Stomach smooth muscle (tissue), 2 donors: ENCODE results near the gene PSG2.
"Not testable (repeated sequence)": the region's sequence is repeated elsewhere in the genome, so short reads cannot be mapped to it uniquely, and the experiment has no call there.

Experiments
- H3K27ac ChIP-seq: one replicate; pipeline ENCODE4 v1.7.0; 2013; ENCODE audit warnings: mild to moderate bottlenecking, low read length, inconsistent platforms
- H3K27me3 ChIP-seq, 2 donors: one replicate each; pipeline ENCODE4 v1.7.0; 2013; ENCODE audit warnings: low read length in 2 of 2; ENCODE audit not compliant: insufficient read depth in 2 of 2, control insufficient read depth in 1 of 2
- H3K36me3 ChIP-seq, 2 donors: one replicate each; pipeline ENCODE4 v1.7.0; 2013; ENCODE audit warnings: low read length in 2 of 2; ENCODE audit not compliant: control insufficient read depth in 2 of 2, insufficient read depth in 2 of 2
- H3K4me1 ChIP-seq: one replicate; pipeline ENCODE4 v1.7.0; 2013; ENCODE audit warnings: low read length; ENCODE audit not compliant: control insufficient read depth, insufficient read depth
- H3K4me3 ChIP-seq, 2 donors: one replicate each; pipeline ENCODE4 v1.7.0; 2013; ENCODE audit warnings: low read length in 2 of 2
- H3K9ac ChIP-seq, 2 donors: one replicate each; pipeline ENCODE4 v1.7.0; 2013; ENCODE audit warnings: low read length in 2 of 2, mild to moderate bottlenecking in 1 of 2
- H3K9me3 ChIP-seq, 2 donors: one replicate each; pipeline ENCODE4 v1.7.0; 2013; ENCODE audit warnings: low read length in 2 of 2; ENCODE audit not compliant: control insufficient read depth in 2 of 2
- donor health status: healthy.
- donor health status: Pancreatic carcinoma.

The PSG2 gene

DNA sequence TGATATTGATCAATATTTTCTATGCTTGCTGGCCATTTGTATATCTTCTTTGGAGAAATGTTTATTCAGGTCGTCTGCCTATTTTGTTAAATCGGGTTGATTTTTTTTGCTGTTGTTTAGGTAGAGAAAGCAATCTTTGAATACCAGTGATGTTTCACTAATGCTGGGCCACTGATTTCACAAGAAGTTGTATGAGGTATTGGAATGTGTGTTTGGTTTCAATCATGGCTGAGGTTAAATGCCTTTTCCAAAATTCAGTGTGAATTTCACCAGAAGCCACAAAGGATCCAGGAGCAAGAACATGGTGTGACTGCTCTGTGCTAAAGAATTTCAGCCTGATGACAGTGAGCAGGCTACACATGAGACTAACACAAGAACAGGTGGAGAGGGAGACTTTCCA is 32.1 kb upstream of the PSG2 start:
- H3K9ac ChIP-seq, H3K27me3 ChIP-seq, H3K4me3 ChIP-seq, H3K4me1 ChIP-seq, H3K9me3 ChIP-seq, H3K36me3 ChIP-seq, H3K27ac ChIP-seq: not testable (repeated sequence)

DNA sequence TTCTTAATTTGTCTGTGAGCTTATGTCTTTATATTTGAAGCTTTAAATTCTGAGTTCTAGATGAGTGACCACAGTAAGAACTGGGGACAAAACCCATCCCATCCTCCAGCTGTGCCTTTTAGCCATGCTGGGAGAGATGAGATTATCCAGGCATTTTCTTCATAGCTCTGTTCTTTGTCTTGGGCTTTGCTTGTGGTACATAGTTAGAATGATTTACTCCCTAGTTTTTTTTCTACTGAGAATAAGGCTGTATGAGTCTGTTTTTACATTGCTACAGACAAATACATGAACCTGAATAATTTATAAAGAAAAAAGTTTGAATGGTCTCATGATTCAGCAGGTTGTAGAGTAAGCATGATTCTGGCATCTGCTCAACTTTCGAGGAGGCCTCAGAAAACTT is 24.9 kb upstream of the PSG2 start:
- not testable (repeated sequence) for H3K27ac ChIP-seq, H3K4me3 ChIP-seq, H3K9ac ChIP-seq, H3K4me1 ChIP-seq, H3K36me3 ChIP-seq, H3K27me3 ChIP-seq, H3K9me3 ChIP-seq

DNA sequence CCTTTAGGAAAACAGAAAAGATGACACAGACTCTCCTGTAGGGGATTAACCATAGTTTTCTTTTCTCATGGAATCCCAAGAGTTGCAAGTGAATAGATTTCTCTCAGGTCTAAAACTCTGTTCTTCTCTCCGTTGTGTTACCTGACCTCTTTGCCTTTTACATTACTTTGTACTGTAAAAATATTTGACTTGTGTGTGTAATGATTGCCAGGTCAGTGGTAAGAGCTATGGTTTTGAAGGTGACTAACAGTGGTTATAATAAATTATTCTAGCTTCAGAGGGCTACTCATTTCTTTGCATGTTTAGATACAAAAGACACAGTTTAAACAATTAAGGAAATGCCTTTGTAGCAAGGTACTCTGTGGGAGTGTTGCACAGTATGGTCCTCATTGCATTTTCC is 23.0 kb upstream of the PSG2 start:
- H3K4me1 ChIP-seq: no peaks in the 10 kb centered on the region
- no peak overlapping the region for H3K9ac ChIP-seq
- H3K4me3 ChIP-seq: no peak overlapping the region
- no peaks in the 10 kb centered on the region for H3K36me3 ChIP-seq
- no peaks in the 10 kb centered on the region for H3K27me3 ChIP-seq
- H3K9me3 ChIP-seq: peaks cover 0 to 4% of the 10 kb centered on the region in 2 donors
- no peak overlapping the region for H3K27ac ChIP-seq

DNA sequence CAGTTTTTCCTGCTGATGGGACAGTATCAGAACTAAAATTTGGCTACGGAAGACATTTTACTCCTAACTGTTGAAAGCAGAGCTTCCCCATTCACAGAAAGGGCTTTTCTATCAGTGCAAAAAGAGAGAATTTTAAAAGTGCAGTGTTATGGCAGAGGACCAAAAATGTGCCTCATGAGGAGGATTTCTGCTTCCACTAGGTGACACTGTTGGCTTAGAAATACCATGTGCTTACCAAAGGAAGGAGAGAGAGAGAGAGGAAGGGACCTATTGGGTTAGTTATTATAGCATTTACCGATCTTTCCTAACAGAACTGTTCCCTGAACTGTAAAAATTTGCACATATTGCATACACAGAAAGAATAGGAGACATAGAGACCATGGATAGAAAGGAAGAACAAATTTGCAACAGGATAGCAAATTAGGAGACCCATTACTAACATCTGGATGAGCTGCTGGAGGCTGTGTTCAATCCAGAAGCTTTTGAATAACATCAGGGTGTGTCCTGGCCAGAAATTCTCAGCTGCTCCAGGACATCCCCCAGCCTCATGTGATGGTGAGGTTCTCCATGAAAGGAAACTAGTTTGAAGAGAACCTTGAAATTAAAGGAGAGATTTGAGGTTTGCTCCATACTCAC is 21.8 kb upstream of the PSG2 start:
- not testable (repeated sequence) for H3K9me3 ChIP-seq

DNA sequence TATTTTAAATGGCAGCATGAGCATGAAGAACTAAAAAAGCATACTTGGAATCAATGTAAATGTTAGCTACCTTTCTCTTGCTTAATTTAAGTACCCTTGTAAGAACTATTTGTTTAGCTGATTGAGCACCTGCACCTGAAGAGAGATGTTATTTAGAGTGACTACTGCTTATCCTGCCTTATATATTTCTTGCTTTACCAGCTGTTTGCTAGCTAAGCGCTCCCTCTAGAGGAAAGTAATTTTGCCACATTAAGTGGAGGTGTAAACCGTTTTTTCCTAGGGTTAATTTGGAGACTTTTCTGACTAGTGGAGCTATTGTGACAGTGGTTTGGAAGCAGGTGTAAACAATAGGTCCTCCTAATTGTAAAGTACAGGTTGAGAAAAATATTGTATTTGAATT is 19.4 kb upstream of the PSG2 start:
- H3K36me3 ChIP-seq: no peaks in the 10 kb centered on the region
- no peaks in the 10 kb centered on the region for H3K4me1 ChIP-seq
- H3K4me3 ChIP-seq: no peak overlapping the region
- no peaks in the 10 kb centered on the region for H3K27me3 ChIP-seq
- no peak overlapping the region for H3K9ac ChIP-seq
- H3K9me3 ChIP-seq: peaks cover 0 to 4% of the 10 kb centered on the region in 2 donors
- H3K27ac ChIP-seq: no peak overlapping the region

More for the DNA sequence above, 21.8 kb upstream of the PSG2 start:
- H3K27me3 ChIP-seq, H3K27ac ChIP-seq, H3K36me3 ChIP-seq, H3K9ac ChIP-seq, H3K4me3 ChIP-seq, H3K4me1 ChIP-seq: not testable (repeated sequence)

DNA sequence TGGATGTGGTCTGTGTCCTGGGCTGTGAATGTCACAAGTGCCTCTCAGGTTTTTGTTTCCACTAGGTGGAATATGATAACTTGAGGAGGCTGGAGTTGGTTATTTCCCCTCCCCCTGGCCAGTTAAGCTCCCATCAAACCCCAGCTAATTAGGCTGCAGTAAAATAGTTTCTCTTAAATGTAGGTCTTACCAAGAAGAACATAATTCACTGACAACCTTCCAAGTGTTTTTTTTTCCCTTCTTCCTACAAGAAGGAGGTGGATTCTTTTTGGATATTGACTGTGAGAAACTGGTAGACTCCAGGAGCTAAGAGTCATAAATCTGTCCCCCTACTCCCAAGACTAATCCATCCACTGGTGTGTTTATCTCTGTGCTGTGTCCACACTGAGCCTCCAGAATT is 15.9 kb upstream of the PSG2 start:
- not testable (repeated sequence) for H3K27me3 ChIP-seq, H3K9me3 ChIP-seq, H3K9ac ChIP-seq

DNA sequence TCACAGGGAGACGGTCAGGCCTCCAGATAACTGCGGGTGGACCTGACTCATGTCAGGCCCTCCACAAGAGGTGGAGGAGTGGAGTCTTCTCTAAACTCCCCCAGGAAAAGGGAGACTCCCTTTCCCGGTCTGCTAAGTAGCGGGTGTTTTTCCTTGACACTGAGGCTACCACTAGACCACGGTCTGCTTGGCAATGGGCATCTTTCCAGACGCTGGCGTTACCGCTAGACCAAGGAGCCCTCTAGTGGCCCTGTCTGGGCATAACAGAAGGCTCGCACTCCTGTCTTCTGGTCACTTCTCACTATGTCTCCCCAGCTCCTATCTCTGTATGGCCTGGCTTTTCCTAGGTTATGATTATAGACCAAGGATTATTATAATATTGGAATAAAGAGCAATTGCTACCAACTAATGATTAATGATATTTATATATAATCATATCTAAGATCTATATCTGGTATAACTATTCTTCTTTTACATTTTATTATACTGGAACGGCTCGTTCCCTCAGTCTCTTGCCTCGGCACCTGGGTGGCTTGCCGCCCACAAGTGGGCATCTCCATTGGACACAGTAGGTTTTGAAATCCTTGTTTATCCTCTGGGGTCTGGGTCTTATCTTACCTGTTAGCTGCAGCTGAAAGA is 5.3 kb upstream of the PSG2 start:
- H3K4me1 ChIP-seq, H3K4me3 ChIP-seq, H3K9me3 ChIP-seq, H3K27me3 ChIP-seq, H3K9ac ChIP-seq, H3K27ac ChIP-seq, H3K36me3 ChIP-seq: not testable (repeated sequence)

More for the DNA sequence above, 15.9 kb upstream of the PSG2 start:
- not testable (repeated sequence) for H3K27ac ChIP-seq, H3K4me1 ChIP-seq, H3K4me3 ChIP-seq, H3K36me3 ChIP-seq

DNA sequence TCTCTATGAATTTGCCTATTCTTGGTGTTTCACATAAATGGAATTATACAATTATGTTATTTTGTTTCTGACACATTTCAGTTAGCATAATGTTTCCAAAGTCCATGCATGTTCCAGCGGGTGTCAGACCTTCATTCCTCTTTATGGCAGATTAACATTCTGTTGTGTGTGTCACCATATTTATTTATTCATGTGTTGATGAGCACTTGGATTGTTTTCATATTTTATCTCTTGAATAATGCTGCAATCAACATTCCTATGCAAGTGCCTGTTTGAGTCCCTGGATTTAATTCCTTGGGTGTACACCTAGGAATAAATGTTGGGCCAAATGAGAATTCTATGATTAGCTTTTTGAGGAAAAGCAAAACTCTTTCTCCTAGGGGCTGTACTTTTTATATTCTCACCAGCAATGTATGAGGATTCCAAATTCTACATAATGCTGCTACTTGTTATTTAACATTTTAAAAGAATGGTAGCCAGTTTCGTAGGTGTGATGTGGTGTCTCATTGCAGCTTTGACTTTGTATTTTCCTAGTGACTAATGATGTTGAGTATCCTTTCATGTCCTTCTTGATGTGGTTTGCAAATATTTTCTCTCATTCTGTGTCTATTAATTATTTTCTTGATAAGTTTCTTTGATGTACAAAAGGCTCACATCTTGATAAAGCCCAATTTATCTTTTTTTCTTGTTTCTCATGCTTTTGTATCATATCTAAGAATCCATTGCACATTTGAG is 3.5 kb upstream of the PSG2 start:
- H3K36me3 ChIP-seq, H3K4me3 ChIP-seq, H3K9ac ChIP-seq, H3K27me3 ChIP-seq, H3K27ac ChIP-seq, H3K4me1 ChIP-seq, H3K9me3 ChIP-seq: not testable (repeated sequence)

DNA sequence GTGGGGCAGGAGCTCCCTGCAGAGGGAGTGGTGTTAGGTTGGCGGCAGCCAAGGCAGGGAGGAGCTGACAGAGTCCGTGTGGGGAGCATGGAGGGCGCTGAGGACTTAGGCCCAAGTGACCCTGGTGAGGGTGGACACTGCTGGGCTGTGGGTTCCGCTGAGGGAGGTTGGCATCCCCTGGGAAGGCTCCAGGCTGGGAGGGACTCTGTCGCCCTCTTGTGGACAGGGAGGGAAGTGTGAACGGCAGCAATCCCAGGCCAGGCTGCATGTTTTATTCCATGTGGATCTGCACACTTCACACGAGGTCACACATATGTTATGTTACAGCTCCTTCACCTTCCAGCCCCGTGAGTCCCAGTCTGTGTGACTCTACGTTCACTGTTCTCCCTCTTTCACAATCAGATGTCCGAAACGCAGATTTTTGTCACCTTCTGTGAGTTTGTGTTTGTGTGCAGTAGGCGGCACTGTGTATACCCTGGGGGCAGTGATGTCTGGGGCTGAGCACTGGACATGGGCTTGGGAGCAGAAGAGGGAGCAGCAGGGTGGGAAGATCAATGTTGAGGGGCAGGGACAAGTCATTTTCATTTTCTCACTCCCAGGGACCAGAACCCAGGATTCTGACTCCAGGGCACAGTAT is 1.8 kb upstream of the PSG2 start:
- H3K4me3 ChIP-seq, H3K27ac ChIP-seq, H3K36me3 ChIP-seq, H3K9ac ChIP-seq, H3K4me1 ChIP-seq, H3K27me3 ChIP-seq, H3K9me3 ChIP-seq: not testable (repeated sequence)

DNA sequence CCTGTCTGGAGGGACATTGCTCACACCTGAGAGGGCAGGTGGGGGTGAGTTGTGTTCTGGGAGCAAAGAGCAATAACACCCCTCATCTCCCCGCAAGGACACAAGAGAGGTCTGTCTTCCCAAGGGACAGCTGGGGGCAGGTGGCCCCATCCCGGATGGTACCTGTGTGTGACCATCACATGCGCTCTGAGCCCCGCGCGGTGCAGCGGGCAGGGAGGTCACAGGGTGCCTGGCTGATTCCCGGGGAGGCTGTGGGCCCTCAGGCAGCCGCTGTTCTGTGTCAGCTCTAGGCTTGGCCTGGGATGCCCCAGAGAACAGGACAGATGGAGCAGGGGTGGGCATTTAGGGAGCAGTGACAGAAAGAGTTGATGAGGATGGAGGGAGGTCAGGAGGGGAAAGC is 1.2 kb upstream of the PSG2 start:
- H3K9ac ChIP-seq: not testable (repeated sequence)

DNA sequence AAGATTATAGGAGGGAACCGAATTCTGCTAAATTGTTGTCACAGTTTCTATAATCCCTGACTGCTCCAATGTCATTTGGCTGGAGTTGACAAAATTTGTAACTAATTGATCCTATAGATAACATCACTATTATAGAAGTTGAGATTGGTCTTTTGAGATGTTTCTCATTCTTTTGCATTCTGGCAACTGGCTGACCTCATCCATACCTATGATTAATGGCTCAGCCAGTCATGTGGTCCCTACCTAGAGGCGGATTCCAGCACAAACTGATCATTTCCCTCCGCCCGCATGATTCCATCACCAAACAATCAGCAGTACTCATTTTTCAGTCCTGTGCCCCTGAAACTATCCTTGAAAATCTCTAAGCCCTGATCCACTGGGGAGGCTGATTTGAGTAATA is 4.2 kb downstream of the PSG2 start:
- Histone ChIP-seq H3K27ac (no peak overlapping the region), H3K4me3 (no peak overlapping the region), H3K36me3 (no peaks in the 10 kb centered on the region), H3K9me3 (no peaks in the 10 kb centered on the region), H3K4me1 (no peaks in the 10 kb centered on the region), H3K9ac (no peak overlapping the region), H3K27me3 (no peaks in the 10 kb centered on the region)

More for the DNA sequence above, 1.2 kb upstream of the PSG2 start:
- H3K27ac ChIP-seq, H3K4me1 ChIP-seq, H3K27me3 ChIP-seq, H3K36me3 ChIP-seq, H3K4me3 ChIP-seq, H3K9me3 ChIP-seq: not testable (repeated sequence)
